Upper lobe of left lung (tissue), 4 donors: Measurements from ENCODE around the gene P2RX7.
A peak's percentile ranks its signal among the peaks of the same experiment; 100 is the strongest.

Experiments used
- EP300 ChIP-seq, 4 donors: sonication (generic); formaldehyde crosslinking; IDR thresholded peaks; one replicate each; pipeline ENCODE4 v1.5.1; 2017; ENCODE audit warnings: antibody characterized with exemption in 4 of 4, control low read depth in 2 of 4
- POLR2AphosphoS5 ChIP-seq, 2 donors: sonication (generic); formaldehyde crosslinking; IDR thresholded peaks; one replicate each; pipeline ENCODE4 v1.5.1; 2017; ENCODE audit warnings: antibody characterized with exemption in 2 of 2
- TF ChIP-seq, protein P1 (sequence below), 6 experiments: fragments of 450-650 bp in 4 of 6; fragments of 200-600 bp in 2 of 6; sonication (generic) in 2 of 6; IDR thresholded peaks; one replicate each; pipeline ENCODE4 v1.5.1; 2016 to 2019; ENCODE audit warnings: antibody characterized with exemption in 6 of 6

GRCh38 chr12:121227294-121227693, 94.6 kb downstream of the P2RX7 start:
- no peak for TF ChIP-seq POLR2AphosphoS5 (IDR thresholded peaks at IDR 0.05)
- TF ChIP-seq, protein P1, sequence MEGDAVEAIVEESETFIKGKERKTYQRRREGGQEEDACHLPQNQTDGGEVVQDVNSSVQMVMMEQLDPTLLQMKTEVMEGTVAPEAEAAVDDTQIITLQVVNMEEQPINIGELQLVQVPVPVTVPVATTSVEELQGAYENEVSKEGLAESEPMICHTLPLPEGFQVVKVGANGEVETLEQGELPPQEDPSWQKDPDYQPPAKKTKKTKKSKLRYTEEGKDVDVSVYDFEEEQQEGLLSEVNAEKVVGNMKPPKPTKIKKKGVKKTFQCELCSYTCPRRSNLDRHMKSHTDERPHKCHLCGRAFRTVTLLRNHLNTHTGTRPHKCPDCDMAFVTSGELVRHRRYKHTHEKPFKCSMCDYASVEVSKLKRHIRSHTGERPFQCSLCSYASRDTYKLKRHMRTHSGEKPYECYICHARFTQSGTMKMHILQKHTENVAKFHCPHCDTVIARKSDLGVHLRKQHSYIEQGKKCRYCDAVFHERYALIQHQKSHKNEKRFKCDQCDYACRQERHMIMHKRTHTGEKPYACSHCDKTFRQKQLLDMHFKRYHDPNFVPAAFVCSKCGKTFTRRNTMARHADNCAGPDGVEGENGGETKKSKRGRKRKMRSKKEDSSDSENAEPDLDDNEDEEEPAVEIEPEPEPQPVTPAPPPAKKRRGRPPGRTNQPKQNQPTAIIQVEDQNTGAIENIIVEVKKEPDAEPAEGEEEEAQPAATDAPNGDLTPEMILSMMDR (IDR thresholded peaks at IDR 0.05), result peak in 1 of 6 experiments; percentile 18
- TF ChIP-seq EP300 (IDR thresholded peaks at IDR 0.05), result no peak
